Myocyte (in vitro differentiated cells): Measurements from ENCODE around the gene LZIC. TPM values are rescaled to one million over a fixed set of nuclear protein-coding genes. Genes with fewer than 3 reads are reported as not detected.

Source experiments
- DNase-seq: peaks from one replicate; pipeline ENCODE4 v3.0.0-alpha.2; 2012; ENCODE audit warnings: low read depth
- total RNA-seq: library from RNA; depleted of rRNA; stranded (reverse); fragments of >200 nt; gene quantifications from 2 replicates; pipeline ENCODE4 v1.2.3, GENCODE V29; 2014

Gene LZIC
- total RNA-seq, 1 donor from 2014 or later: 48.2 TPM

DNA sequence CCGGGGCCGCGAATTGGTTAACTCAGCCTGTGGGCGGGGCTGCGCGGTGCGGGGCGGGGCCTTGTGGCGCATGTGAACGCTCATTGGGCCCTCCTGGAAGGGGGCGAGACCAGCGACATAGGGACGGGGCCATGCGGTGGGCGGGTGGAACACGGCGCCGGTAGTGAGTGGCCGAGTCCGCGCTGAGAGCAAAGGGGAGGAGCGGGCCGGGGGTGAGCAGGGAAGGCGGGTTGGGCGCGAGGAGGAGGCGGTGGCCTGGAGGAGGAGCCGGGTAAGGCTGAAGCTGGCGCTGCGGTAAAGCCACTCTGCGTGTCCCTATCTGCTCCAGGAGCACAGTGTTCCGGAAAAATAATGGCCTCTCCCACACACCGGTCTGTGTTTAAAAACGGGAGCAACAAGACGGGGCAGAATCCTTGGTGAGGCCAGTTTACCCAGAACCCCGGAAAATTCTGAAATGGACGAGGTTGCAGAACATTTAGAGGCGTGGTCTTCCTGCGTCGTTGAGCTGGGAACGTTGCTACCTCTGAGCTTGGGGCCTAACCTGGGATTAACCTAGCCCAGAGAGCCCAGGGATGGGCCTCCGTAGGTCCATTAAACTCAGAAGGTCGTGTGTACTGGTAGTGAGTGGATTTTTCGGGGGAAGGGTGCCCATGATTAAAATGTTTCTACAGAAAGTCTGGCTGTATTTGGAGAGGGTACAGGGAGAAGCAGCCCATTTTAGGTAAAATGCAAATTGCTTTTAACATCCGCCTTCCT lies 32.6 kb downstream of the LZIC start:
- peak; percentile 99 for DNase-seq

DNA sequence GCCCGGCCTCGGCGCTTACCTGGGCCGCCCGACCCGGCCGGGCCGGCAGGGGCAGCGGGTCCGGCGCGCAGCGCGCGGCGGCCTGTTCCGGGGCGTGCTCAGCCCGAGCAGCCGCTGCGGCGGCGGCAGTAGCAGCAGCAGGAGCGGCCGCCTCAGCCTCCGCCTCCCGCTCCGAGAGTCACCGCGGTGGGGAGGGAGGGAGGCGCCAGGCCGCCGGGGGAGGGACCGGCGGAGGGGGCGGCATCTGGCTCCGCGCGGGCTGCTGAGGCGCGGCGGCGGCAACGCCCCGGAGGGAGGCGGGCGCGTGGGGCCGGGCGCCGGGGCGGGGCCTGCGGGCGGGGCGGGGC lies 33.1 kb downstream of the LZIC start, which contains the start of gene CTNNBIP1:
Gene CTNNBIP1, minus strand, starts transcription at position 194 of the 347 bp plus-strand sequence. CDS start 38,205 bp downstream, outside the sequence.
- no peak for DNase-seq

DNA sequence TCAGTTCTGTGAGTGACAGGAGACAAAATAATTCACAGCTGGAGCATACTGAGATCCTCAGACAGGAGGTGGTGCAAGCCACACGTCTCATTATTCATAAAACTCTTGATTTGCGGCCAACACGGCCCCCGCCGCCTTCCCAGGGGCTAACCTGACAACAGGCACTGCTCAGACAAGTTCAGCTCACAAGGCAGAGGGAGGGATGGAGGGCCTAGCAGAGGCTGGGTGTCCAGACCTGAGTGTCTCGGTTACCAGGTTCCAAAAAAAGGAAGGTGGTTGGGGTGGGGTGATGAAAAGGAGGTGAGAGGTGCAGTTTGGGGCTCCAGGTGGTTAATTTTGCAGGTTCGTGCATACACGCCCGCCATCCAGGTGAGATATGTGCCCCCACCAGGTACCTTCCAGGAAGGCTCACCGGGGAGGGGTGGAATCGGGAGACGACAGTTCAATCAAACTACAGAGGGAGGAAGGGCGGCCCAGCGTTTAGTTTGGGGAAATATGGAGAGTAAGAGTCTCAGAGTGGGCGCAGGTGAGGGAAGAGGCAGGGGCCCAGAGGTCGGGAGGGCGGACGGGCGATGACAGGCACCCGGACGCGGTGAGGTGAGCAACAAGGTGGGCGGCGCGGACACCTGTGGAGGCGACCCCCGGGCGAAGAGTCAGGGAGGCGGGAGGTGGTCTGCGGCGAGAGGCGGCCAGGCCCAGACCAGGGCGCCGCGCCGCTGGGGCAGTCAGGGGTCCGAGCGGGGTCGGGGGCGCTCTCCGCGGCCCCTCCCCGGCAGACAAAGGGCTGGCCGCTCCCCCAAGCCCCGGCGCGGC lies 33.8 kb downstream of the LZIC start:
- DNase-seq: no peak

GRCh38 chr1:9908871-9909233 lies 34.3 kb downstream of the LZIC start:
- no peak for DNase-seq

GRCh38 chr1:9907441-9907840 lies 35.8 kb downstream of the LZIC start:
- no peak for DNase-seq

DNA sequence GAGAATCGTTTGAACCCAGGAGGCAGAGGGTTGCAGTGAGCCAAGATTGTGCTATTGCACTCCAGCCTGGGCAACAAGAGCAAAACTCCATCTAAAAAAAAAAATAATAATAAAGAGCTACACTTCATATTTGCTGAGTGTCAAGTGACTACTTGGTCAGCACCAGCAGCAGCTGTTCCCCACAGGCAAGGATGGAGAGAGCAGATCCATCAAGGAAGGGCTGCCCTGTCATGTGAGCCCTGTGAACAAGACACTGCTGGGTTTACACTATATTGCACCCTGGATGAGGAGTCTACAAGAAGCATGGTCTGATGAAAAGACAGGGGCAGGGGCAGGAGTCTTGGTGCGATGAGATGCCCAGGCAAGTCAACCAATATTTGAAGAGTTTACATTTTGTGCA lies 36.7 kb downstream of the LZIC start:
- DNase-seq: peak; percentile 53

DNA sequence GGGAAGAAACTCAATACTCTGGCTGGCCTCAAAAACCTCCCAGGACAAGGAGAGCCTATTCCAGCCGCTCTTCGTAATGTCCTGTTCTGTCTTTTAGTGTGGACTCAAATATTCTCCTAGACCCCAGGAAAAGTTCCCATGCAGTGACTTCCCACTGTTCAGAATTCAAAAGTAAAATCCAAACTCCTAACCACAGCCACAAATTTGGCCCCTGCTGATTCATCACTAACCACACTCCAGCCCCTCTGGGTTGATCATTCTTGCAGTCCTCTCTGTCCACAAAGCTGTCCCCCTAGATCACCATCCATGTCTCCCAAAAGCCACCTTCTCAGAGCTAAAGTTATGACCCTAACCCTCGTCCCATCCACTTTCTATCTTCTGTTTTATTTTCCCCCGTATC lies 38.2 kb downstream of the LZIC start:
- DNase-seq: peak; percentile 41

DNA sequence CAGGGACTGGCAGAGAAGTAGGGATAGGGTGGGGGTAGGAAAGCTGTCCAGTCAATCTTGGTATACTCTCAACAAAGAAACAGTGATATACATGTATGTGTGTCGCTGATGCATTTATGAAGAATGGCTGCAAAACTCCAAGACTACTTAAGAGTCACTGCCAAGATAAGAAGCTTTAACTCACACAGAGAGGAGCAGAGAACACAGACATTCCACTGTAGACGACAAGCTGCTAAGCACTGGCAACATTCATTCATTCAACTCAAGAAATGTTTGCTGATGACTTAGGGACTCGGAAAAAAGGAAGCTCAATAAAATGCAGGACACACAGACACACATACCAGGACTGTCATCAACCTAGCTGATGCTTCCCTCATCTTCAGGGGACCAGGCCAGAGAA lies 38.6 kb downstream of the LZIC start:
- DNase-seq: no peak

DNA sequence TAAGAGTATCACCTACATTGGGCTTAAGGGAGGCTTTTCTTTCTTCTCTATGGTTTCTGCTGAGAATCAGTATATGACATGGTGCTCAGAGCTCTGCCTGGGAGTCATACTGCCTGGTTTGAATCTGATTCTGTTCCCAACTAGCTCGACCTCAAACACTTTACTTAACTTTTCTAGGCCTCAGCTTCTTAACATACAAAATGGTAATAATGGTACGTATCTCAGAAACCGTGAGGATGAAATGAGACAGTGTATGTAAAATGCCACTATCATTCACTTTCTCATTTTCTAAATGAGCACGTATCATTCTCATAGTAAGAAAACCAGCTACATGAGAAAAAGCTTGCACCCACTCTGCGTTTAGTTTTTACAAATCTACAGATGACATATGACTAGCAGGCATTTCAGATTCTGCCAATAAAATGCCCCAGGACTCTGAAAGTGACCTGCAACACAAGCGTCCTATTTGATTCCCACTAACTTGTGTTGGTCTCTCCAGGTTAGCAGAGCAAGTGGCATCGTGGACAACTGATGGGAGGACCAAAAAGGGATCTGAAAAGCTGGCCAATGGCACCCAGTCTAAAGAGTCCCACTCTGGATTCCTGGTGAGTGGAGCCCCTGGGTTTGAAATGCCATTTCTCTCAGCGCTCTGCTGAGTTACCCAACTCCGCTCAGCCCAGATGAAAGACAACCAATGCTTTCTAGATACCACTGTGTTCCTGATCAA lies 39.2 kb downstream of the LZIC start:
- DNase-seq: no peak

GRCh38 chr1:9902060-9902452 lies 41.1 kb downstream of the LZIC start:
- DNase-seq: no peak

DNA sequence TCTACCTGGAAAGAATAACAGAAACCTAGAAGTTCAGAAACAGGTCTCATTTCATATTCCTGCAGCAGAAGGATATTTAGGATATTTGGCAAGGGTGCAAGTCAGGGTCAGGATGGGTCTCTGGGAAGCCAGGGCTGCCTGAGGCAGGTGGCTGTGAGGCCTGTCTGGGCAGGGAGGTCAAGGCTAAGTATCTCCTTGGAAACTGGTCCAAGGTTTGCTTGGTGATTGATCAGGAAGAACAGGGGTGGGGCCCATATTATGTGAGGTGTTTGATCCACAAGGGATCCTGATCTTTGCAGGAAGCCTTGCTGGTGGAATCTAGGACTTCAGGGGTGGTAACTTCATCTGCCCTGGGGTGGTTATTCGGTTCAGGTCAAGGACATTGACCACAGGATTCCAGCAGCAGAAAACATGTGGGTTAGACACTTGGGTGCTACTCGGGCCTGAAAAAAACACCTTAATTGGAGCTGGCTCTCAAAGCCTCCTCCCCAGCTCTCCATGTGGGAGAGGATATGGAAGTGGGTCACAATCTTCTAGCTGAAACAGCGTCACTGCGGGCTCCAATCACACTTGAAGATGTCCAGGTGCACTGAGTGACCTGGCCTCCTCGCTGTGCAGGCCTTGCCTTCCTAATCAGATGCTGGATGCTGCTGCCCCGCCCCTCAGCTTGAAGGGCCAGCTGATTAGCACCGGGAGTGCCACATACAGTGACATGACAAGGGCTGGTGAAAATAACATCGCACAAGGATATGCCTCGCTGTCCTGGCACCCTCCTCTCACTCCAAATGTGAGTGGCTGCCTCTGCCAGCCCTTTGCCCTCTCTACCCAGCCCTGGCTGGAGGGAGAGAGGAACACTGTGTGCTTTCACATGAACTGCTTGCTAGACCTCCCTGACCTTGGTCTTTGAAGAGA lies 41.8 kb downstream of the LZIC start:
- no peak for DNase-seq

- DNase-seq: no peak
Observed at GRCh38 chr1:9900142-9901043, 42.8 kb downstream of the LZIC start.

DNA sequence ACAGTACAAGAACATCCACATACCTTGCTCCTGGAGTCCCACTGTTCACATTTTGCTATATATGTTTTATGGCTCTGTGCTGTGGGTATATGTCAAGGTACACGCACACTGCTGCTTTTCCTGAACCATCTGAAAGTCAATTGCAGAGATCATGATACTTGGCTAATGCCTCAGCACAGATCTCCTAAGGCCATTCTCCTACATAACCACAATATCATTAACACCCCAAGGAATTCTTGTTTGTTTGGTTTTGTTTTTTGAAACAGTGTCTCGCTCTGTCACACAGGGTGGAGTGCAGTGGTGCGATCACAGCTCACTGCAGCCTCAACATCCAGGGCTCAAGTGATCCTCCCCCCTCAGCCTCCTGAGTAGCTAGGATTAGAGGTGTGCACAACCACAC lies 49.1 kb downstream of the LZIC start:
- no peak for DNase-seq

- peak; percentile 92 for DNase-seq
Observed at GRCh38 chr1:9892563-9893528, 50.3 kb downstream of the LZIC start.

DNA sequence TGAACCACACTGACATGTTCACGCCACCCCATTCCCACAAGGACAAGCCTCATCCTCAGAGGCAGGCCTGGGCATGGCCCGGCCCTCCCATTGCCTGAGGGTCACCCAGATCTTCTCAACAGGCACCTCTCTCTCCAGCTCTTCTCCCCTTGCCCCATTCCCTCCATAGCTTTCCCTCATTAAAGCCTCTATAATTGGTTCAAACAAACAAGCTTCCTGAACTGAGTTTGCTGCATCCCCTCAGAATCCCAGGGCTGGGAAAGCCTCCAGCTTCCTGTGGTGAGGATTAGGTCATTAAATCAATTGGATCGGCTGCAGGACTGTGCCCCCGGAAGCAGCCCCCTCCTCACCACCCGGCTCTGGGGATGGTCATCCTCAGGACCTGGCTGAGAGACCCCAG lies 52.0 kb downstream of the LZIC start:
- DNase-seq: no peak

- DNase-seq: peak; percentile 89
Observed at GRCh38 chr1:9890224-9890731, 52.9 kb downstream of the LZIC start.

DNA sequence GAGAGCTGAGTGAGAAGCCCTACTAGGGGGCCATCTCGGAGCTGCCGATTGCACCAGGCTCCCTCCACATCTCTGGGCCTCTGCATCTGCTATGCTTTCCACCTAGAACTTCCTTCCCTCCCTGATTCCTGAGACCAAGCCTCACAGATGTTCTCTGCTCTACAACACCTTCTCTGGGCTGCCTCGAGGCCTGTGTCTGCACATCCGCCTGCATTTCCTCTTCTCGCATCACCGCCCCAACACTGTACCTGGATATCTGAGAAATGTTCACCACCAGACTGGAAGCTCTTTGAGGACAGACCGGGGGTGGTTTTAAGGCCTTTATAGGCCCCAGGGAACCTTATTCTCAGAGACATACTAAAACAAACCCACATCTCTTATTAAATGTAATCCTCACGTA lies 53.8 kb downstream of the LZIC start:
- no peak for DNase-seq

GRCh38 chr1:9888886-9889285 lies 54.3 kb downstream of the LZIC start:
- DNase-seq: no peak

- DNase-seq: no peak
Observed at GRCh38 chr1:9887070-9887469, 56.1 kb downstream of the LZIC start.
